ENCODE data around the gene AFG1L. TPM values are rescaled to one million over a fixed set of nuclear protein-coding genes. Genes with fewer than 3 reads are reported as not detected.

AFG1L gene
- total RNA-seq, 1 experiment from 2014 or later = 7.1 TPM

DNA sequence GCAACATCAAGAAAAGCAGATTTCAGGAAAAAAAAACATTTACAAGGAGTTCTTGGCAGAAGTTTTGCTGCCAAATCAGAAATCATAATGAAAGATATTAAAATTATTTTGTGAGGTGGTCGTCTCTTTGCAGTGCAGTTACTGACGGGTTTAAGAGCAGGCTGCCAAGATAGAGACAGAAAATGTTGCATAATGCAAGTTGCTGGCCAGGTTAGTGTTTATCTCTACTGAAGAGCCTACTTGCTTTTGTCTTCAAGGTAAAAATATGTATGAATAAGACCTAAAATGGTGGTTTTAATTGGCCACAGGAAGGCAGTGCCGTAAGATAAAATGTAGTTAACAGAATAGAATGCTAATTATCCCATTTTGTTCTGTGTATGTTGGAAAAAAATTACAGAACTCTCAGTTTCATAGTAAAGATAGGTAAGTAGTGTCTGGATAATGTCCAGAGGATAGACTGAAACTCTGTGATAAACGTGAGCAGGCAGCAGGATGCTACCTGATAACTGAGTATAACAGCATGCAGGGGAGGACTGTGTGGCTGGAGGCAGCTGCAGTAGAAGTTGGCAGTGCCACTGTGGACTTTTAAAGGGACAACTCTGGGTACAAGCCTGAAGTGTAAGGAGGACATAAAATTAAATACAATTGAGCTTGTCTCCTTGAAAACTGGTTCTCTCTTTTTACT is 279.7 kb downstream of the AFG1L start:
- H3K27ac Mint-ChIP-seq (ENCODE audit: unreplicated experiment) = no peak overlapping the region
- no peaks in the 10 kb centered on the region for H3K9me3 Mint-ChIP-seq (ENCODE audit: low read depth, unreplicated experiment)
- CTCF ChIA-PET = interaction anchor here (0.6 kb wide), 1 partner anchor 12 kb away, joined by 6 read pairs; no protein-coding TSS in a partner anchor
- no TSS peak for BruUV-seq (replicated peaks)
- H3K4me1 Mint-ChIP-seq (ENCODE audit: low read depth, unreplicated experiment) = peaks cover 43% of the 10 kb centered on the region
- no peak for DNase-seq
- TF ChIP-seq, protein P1, sequence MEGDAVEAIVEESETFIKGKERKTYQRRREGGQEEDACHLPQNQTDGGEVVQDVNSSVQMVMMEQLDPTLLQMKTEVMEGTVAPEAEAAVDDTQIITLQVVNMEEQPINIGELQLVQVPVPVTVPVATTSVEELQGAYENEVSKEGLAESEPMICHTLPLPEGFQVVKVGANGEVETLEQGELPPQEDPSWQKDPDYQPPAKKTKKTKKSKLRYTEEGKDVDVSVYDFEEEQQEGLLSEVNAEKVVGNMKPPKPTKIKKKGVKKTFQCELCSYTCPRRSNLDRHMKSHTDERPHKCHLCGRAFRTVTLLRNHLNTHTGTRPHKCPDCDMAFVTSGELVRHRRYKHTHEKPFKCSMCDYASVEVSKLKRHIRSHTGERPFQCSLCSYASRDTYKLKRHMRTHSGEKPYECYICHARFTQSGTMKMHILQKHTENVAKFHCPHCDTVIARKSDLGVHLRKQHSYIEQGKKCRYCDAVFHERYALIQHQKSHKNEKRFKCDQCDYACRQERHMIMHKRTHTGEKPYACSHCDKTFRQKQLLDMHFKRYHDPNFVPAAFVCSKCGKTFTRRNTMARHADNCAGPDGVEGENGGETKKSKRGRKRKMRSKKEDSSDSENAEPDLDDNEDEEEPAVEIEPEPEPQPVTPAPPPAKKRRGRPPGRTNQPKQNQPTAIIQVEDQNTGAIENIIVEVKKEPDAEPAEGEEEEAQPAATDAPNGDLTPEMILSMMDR (IDR thresholded peaks at IDR 0.05; ENCODE audit: unreplicated experiment) = no peak
- intact Hi-C loops (cut with micrococcal nuclease; ENCODE audit: unreplicated experiment) = no loop called here
- peaks cover 10% of the 10 kb centered on the region for H3K36me3 Mint-ChIP-seq (ENCODE audit: insufficient read depth, unreplicated experiment)
- no peaks in the 10 kb centered on the region for H3K27me3 Mint-ChIP-seq (ENCODE audit: unreplicated experiment)
- no peak overlapping the region for H3K4me3 Mint-ChIP-seq (ENCODE audit: low read depth, unreplicated experiment)

Other genes with a start within 250 kb of the AFG1L start
- 19.4 and 30.5 TPM in 2 replicates for gene OSTM1, start 220.3 kb upstream of the AFG1L start, total RNA-seq (2022)
- gene NR2E1, start 129.0 kb upstream of the AFG1L start, total RNA-seq (2022) = not detected in 2 replicates
- gene SNX3, start 34.0 kb upstream of the AFG1L start, total RNA-seq (2022) = 132 and 158 TPM in 2 replicates

All from Calu3 (cell line).